GM12864 (cell line): Measurements from ENCODE around the gene TAF1C.

Experiments used
- DNase-seq: peaks from one replicate; pipeline ENCODE4 v3.0.0-alpha.2; 2011; ENCODE audit warnings: low read depth
- H3K4me3 ChIP-seq: 2 replicates; pipeline ENCODE4 v1.5.1; 2011; ENCODE audit warnings: mild to moderate bottlenecking, low read depth, low read length, control low read depth
- CTCF ChIP-seq: IDR thresholded peaks from 2 replicates; pipeline ENCODE4 v1.5.1; 2011; ENCODE audit warnings: low read depth, mild to moderate bottlenecking, moderate library complexity, low read length, control low read depth, inconsistent platforms; ENCODE audit errors: missing control alignments

The TAF1C gene

GRCh38 chr16:84138824-84139627, 47.8 kb downstream of the TAF1C start:
- TF ChIP-seq CTCF, result no peak
- no peak overlapping the region for H3K4me3 ChIP-seq
- no peak for DNase-seq

GRCh38 chr16:84138500-84138823, 48.4 kb downstream of the TAF1C start:
- no peak overlapping the region for H3K4me3 ChIP-seq
- DNase-seq, result no peak
- no peak for TF ChIP-seq CTCF

- DNase-seq, result no peak
- TF ChIP-seq CTCF, result no peak
- H3K4me3 ChIP-seq, result no peak overlapping the region
Observed at GRCh38 chr16:84137769-84138357, 49.0 kb downstream of the TAF1C start.

GRCh38 chr16:84137287-84137686, 49.6 kb downstream of the TAF1C start:
- no peak for TF ChIP-seq CTCF
- no peak overlapping the region for H3K4me3 ChIP-seq
- no peak for DNase-seq

GRCh38 chr16:84136331-84137125, 50.3 kb downstream of the TAF1C start:
- TF ChIP-seq CTCF, result no peak
- DNase-seq, result no peak
- no peak overlapping the region for H3K4me3 ChIP-seq

- DNase-seq, result no peak
- no peak overlapping the region for H3K4me3 ChIP-seq
- no peak for TF ChIP-seq CTCF
Observed at GRCh38 chr16:84132527-84133285, 54.2 kb downstream of the TAF1C start.
